Fibroblast of the aortic adventitia (primary cell): ENCODE measurements around the gene ADAMTS10. TPM values are rescaled to one million over a fixed set of nuclear protein-coding genes. Genes with fewer than 3 reads are reported as not detected.
"Not testable (repeated sequence)": the region's sequence is repeated elsewhere in the genome, so short reads cannot be mapped to it uniquely, and the experiment has no call there.

Experiments
- DNase-seq: peaks from one replicate; pipeline ENCODE4 v3.0.0-alpha.2; 2010; ENCODE audit warnings: low read depth
- H3K4me3 ChIP-seq: 2 replicates; pipeline ENCODE4 v1.5.1; 2011; ENCODE audit warnings: low read depth, mild to moderate bottlenecking, control low read depth, low read length, moderate library complexity
- total RNA-seq: library from RNA; depleted of rRNA; stranded (reverse); fragments of >200 nt; gene quantifications from 2 replicates; pipeline ENCODE4 v1.2.3, GENCODE V29; 2012; ENCODE audit warnings: low replicate concordance
- TF ChIP-seq, protein P1 (sequence below): IDR thresholded peaks from 2 replicates; pipeline ENCODE4 v1.5.1; 2011; ENCODE audit warnings: mild to moderate bottlenecking, low read length, control low read depth, inconsistent platforms; ENCODE audit not compliant: insufficient read depth

Gene ADAMTS10
- total RNA-seq, 1 donor, result 15.8 TPM

DNA sequence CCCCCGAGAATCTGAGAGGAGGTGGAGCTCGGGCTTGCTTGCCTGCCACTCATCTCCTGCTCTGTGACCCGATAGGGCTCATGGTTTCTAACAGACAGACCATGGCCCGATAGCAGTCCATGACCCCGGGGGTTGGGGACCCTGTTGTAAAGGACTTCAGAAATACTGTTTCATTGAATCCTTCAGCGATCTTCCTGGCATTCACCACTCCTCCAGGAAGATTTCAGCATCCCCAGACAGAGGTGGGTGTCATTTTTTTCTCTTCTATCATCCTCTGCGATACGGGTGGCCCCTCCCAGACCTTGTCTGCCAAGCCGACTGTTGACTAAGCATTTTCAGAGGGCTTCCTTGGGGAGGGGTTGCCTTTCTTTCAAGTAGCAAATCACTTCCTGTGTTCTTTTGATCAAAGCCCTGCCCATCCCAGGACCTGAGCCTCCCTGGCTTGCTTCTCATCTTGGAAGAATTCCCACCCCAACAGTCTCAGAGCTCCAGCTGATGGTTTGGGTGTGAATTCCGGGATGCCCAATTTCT is 35.0 kb downstream of the ADAMTS10 start:
- no peak overlapping the region for H3K4me3 ChIP-seq
- DNase-seq, result peak; percentile 49
- TF ChIP-seq, protein P1, sequence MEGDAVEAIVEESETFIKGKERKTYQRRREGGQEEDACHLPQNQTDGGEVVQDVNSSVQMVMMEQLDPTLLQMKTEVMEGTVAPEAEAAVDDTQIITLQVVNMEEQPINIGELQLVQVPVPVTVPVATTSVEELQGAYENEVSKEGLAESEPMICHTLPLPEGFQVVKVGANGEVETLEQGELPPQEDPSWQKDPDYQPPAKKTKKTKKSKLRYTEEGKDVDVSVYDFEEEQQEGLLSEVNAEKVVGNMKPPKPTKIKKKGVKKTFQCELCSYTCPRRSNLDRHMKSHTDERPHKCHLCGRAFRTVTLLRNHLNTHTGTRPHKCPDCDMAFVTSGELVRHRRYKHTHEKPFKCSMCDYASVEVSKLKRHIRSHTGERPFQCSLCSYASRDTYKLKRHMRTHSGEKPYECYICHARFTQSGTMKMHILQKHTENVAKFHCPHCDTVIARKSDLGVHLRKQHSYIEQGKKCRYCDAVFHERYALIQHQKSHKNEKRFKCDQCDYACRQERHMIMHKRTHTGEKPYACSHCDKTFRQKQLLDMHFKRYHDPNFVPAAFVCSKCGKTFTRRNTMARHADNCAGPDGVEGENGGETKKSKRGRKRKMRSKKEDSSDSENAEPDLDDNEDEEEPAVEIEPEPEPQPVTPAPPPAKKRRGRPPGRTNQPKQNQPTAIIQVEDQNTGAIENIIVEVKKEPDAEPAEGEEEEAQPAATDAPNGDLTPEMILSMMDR, result no peak

DNA sequence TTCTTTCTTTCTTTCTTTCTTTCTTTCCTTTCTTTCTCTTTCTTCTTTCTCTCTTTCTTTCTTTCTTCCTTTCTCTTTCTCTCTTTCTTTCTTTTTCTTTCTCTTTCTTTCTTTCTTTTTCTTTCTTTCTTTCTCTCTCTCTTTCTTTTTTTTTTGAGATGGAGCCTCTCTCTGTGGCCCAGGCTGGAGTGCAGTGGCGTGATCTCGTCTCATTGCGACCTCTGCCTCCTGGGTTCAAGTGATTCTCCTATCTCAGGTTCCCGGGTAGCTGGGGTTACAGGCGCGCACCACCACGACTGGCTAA is 35.9 kb downstream of the ADAMTS10 start:
- H3K4me3 ChIP-seq, DNase-seq: not testable (repeated sequence)

DNA sequence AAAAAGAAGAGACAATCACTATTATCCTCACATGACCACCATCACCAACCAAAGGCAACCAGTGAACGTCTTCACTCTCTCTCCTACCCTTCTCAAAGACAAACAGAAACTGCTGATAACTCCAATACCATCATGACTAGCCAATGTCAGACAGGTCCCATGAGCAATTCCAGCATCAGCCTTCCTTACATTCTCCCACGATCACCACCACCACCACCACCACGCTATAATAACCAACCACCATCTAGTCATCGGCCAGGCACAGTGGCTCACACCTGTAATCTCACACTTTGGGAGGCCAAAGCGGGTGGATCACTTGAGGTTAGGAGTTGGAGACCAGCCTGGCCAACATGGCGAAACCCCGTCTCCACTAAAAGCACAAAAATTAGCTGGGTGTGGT is 37.2 kb downstream of the ADAMTS10 start:
- TF ChIP-seq, protein P1, result no peak
- H3K4me3 ChIP-seq, result no peak overlapping the region
- DNase-seq, result no peak

DNA sequence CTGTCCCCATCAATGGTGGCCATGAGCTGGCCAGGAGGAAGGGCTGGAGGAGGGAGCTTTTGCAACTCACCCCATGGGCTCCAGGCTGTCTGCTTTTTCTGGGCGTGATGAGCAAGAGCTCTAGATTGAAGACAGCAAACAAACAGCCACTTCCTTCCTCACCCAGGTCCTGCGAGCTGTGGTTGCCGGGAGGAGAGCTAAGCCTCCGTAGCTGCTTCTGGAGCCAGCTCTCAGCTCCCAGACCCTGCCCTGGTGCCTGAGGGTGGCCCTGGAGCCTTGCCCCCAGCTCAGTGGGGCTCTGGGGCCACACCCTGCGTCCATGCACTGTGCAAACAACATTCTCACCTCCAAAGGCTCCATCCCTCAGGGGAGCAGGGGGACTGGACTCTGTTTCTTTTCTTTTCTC is 39.5 kb downstream of the ADAMTS10 start:
- DNase-seq, result no peak
- H3K4me3 ChIP-seq, result no peak overlapping the region
- TF ChIP-seq, protein P1, result no peak

DNA sequence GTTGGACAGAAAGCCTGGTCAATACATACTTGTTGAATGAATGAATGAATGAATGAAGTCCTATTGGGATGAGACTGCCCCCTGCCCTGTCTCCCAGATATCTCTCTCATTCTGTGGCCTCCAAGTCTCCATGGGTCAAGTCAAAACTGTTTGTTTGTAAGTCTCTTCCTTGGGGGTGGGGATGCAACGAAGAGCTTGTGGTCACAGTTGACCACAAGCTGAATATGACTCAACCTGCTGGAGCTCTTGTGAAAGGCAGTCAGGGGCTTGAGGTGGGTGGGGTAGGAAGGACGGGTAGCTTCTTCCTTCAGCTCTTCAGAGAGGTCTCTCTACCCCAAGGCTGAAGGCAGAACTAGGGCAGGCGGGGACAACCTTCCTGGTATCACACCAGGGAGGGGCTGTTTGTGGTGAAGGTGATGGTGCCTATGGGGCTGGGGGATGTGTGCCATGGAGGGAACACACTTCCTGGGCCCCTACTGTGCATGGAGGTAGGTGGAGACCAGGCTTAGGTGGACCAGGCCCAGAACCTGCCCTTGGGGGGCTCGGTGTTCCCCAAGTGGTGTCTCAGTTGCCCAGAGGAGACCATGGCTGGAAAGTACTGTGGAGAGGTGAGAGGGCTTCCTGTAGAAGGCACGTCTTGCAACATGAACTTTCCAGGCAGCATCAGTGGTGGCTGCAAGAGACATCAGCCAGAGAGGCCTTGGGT is 41.3 kb downstream of the ADAMTS10 start:
- H3K4me3 ChIP-seq, result no peak overlapping the region
- DNase-seq, result peak; percentile 75
- TF ChIP-seq, protein P1, result no peak

DNA sequence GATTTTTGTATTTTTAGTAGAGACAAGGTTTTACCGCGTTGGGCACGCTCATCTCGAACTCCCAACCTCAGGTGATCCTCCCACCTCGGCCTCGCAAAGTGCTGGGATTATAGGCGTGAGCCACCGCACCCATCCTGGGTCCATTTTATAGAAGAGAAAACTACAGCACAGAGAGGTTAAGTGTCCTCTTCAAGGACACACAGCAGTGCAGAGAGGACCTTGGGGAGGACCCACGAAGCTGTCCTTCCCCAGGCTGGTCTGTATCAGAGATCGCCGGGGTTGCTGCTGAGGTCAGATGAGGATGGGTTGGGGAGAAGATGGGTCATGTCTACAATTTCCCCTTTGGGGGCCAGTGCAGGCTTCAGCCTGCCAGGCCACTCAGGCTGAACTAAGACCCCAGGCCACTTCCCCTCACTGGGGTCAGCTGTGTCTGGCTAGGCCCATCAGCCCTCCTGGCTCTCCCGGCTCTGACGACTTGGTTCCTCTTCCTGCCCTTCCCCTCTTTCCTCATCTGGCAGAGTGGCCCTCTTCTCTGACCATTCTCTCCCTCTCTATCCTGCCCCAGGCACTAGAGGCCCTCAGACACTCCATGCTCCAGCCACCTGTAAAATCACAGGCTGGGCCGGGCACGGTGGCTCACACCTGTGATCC is 42.9 kb downstream of the ADAMTS10 start:
- TF ChIP-seq, protein P1, result no peak
- no peak overlapping the region for H3K4me3 ChIP-seq
- no peak for DNase-seq

DNA sequence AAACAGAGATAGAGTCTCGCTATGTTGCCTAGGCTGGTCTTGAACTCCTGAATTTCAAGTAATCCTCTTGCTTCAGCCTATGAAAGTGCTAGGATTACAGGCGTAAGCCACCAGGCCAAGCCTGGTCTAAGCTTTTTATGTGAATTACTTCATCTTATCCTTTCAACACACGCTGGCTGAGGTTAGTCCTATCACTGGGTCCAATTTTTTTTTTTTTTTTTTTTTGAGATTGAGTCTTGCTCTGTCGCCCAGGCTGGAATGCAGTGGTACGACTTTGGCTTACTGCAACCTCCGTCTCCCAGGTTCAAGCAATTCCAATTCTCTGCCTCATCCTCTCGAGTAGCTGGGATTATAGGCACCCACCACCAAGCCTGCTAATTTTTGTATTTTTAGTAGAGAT is 43.7 kb downstream of the ADAMTS10 start:
- no peak overlapping the region for H3K4me3 ChIP-seq
- peak; percentile 17 for DNase-seq
- TF ChIP-seq, protein P1, result no peak

DNA sequence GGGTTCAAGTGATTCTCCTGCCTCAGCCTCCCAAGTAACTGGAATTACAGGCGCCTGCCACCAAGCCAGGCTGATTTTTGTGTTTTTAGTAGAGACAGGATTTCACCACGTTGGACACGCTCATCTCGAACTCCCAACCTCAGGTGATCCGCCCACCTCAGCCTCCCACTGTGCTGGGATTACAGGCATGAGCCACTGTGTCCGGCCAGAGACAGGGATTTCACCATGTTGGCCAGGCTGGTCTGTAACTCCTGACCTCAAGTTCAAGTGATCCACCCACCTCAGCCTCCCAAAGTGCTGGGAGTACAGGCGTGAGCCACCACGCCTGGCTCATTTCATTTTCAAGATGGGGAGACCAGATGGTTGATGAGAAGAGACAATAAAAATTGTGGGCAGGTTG is 45.6 kb downstream of the ADAMTS10 start:
- H3K4me3 ChIP-seq, DNase-seq: not testable (repeated sequence)
